ENCODE measurements around the gene SLC18A2.

- TF ChIP-seq EZH2 (IDR thresholded peaks at IDR 0.05): no peak
- no peak for TF ChIP-seq FOXP2 (optimal IDR thresholded peaks at IDR 0.05; ENCODE audit: control extremely low read depth, extremely low read length, insufficient read depth)
- no peak for TF ChIP-seq POLR2AphosphoS5 (IDR thresholded peaks at IDR 0.05; ENCODE audit: borderline replicate concordance, low read depth, low read length)
These were observed 26.5 kb upstream of the SLC18A2 start for GRCh38 chr10:117214401-117214800.
